HepG2 (cell line): ENCODE data around the gene ZFHX3. TPM values are rescaled to one million over a fixed set of nuclear protein-coding genes. Genes with fewer than 3 reads are reported as not detected.

ENCODE experiments used
- ATAC-seq: fragments of 200-7000 bp; cut with Tn5 transposase; 3 replicates; pipeline ENCODE4 v1.9.1; 2020; ENCODE audit warnings: mild to moderate bottlenecking, moderate library complexity
- BruUV-seq: library from RNA; stranded (reverse); fragments of 400-500 nt; replicated peaks from 2 replicates; lab custom pipeline; 2021; lab: Mats Ljungman, UMichigan
- CTCF ChIA-PET: fragments of 300-600 bp; formaldehyde crosslinking; extraction: SDS; loops from one replicate; lab custom pipeline; 2021; ENCODE audit warnings: low total read pairs, inconsistent platforms, low intra/inter-chr PET ratio; lab: Yijun Ruan, JAX
- POLR2A ChIA-PET: fragments of 350-600 bp; sonication (Branson Sonifier 250); formaldehyde crosslinking; loops from one replicate; lab custom pipeline; 2020; ENCODE audit warnings: antibody characterized with exemption, inconsistent platforms; lab: Yijun Ruan, JAX
- DNase-seq: peaks from one replicate; pipeline ENCODE4 v3.0.0-alpha.2; 2015; ENCODE audit warnings: low spot score
- FAIRE-seq: peaks from 3 replicates; lab custom pipeline; 2011; peaks lifted over from hg19 to GRCh38; lab: Jason Lieb, UNC
- H2AFZ ChIP-seq: one replicate; pipeline ENCODE4 v1.6.1; 2011; ENCODE audit warnings: low read length, inconsistent platforms
- H3K27ac ChIP-seq: fragments of 300-600 bp; 3 replicates; pipeline ENCODE4 v1.8.0; 2011; ENCODE audit warnings: mixed run types, mild to moderate bottlenecking, mixed read lengths, low read length, inconsistent platforms; ENCODE audit not compliant: insufficient read depth; ENCODE audit errors: extremely low read length
- H3K27me3 ChIP-seq, 2 experiments: fragments of 200-600 bp in 1 of 2; 2 replicates in 1 of 2; 3 replicates in 1 of 2; pipeline versions ENCODE4 v1.6.0 to v1.8.0; 2011; ENCODE audit warnings: low read length in 2 of 2, mild to moderate bottlenecking in 2 of 2, moderate library complexity in 2 of 2, inconsistent platforms in 1 of 2; ENCODE audit not compliant: insufficient read depth in 2 of 2, control insufficient read depth in 1 of 2
- H3K36me3 ChIP-seq, 2 experiments: fragments of 200-600 bp in 1 of 2; replicated peaks in 1 of 2; 2 replicates in 1 of 2; 3 replicates in 1 of 2; pipeline versions ENCODE4 v1.5.1 to v1.8.0; 2011; ENCODE audit warnings: low read length in 2 of 2, inconsistent platforms in 1 of 2; ENCODE audit not compliant: insufficient read depth in 2 of 2, control insufficient read depth in 1 of 2
- H3K4me1 ChIP-seq: 2 replicates; pipeline ENCODE4 v1.5.1; 2012; ENCODE audit warnings: low read length, inconsistent platforms; ENCODE audit not compliant: insufficient read depth
- H3K4me2 ChIP-seq: 2 replicates; pipeline ENCODE4 v1.6.0; 2011; ENCODE audit warnings: low read depth, low read length, inconsistent platforms
- H3K4me3 ChIP-seq, 3 experiments: fragments of 200-600 bp in 1 of 3; sonication (generic), shearing (Covaris generic) in 1 of 3; replicated peaks in 1 of 3; 2 replicates each; pipeline ENCODE4 v1.5.1; 2011 to 2016; ENCODE audit warnings: low read length in 3 of 3, inconsistent platforms in 2 of 3, low read depth in 2 of 3, mild to moderate bottlenecking in 2 of 3, control low read depth in 1 of 3, mixed read lengths in 1 of 3; ENCODE audit not compliant: insufficient read depth in 1 of 3
- H3K79me2 ChIP-seq: one replicate; pipeline ENCODE4 v1.6.1; 2011; ENCODE audit warnings: low read length, inconsistent platforms; ENCODE audit not compliant: insufficient read depth
- H3K9ac ChIP-seq: 2 replicates; pipeline ENCODE4 v1.6.0; 2011; ENCODE audit warnings: mild to moderate bottlenecking, low read depth, low read length, inconsistent platforms; ENCODE audit not compliant: insufficient read depth
- H3K9me3 ChIP-seq: 2 replicates; pipeline ENCODE4 v1.5.1; 2012; ENCODE audit warnings: mild to moderate bottlenecking, low read length
- H4K20me1 ChIP-seq: 2 replicates; pipeline ENCODE4 v1.6.0; 2011; ENCODE audit warnings: inconsistent platforms, mild to moderate bottlenecking, low read length, moderate library complexity; ENCODE audit not compliant: insufficient read depth
- ELF3 ChIP-seq: IDR thresholded peaks from 2 replicates; pipeline ENCODE4 v1.6.1; 2016; ENCODE audit warnings: missing genetic modification reagents, missing compliant biosample characterization
- RNF2 ChIP-seq: fragments of 450-650 bp; conservative IDR thresholded peaks from 2 replicates; pipeline ENCODE4 v1.6.1; 2016; ENCODE audit warnings: low read depth
- SATB2 ChIP-seq: sonication (generic); formaldehyde crosslinking; IDR thresholded peaks from 2 replicates; pipeline ENCODE4 v1.5.0; 2020; ENCODE audit warnings: missing genetic modification reagents
- STAG1 ChIP-seq: sonication (generic); formaldehyde crosslinking; IDR thresholded peaks from 2 replicates; pipeline ENCODE4 v1.4.0; 2020; ENCODE audit warnings: missing genetic modification reagents
- ZFP41 ChIP-seq: sonication (generic); formaldehyde crosslinking; IDR thresholded peaks from 2 replicates; pipeline ENCODE4 v1.4.0; 2020; ENCODE audit warnings: mild to moderate bottlenecking, missing genetic modification reagents, borderline replicate concordance
- WGBS: methylation state at CpG from one replicate; pipeline ENCODE4 v1.1.6; 2017; ENCODE audit warnings: low lambda C conversion rate; 5-methylcytosine and 5-hydroxymethylcytosine counted together
- in situ Hi-C: cut with HindIII; loops from 2 replicates; pipeline ENCODE4 v1.10.0; 2017; ENCODE audit warnings: low pct_unique_long_range_greater_than_20kb; ENCODE audit not compliant: extremely low pct_ligation_motif_present
- intact Hi-C: fragments of 100-400 bp; cut with micrococcal nuclease; formaldehyde crosslinking; loops from one replicate; pipeline ENCODE4 v1.10.0; 2022; ENCODE audit not compliant: unreplicated experiment
- polyA plus RNA-seq, 8 experiments: library from polyadenylated mRNA; depleted of rRNA in 3 of 8; stranded (reverse) in 7 of 8; unstranded in 1 of 8; fragments of >200 nt; fragmentation: Illumina TruSeq in 4 of 8; extraction: Trizol in 4 of 8; gene quantifications; 2 replicates each; pipeline versions ENCODE4 v1.2.1 to v1.2.3, GENCODE V29; 2011 to 2016; ENCODE audit warnings: low read depth in 4 of 8, missing spikeins in 1 of 8, mixed read lengths in 1 of 8; ENCODE audit not compliant: insufficient read depth in 1 of 8
- total RNA-seq, 5 experiments: library from RNA; depleted of rRNA; stranded (reverse); fragments of >200 nt; fragmentation: Illumina TruSeq; extraction: Trizol; gene quantifications; 2 replicates each; pipeline ENCODE4 v1.2.3, GENCODE V29; 2016; ENCODE audit warnings: low read depth in 1 of 5
- TF ChIP-seq, protein P1 (sequence below): sonication (generic); formaldehyde crosslinking; IDR thresholded peaks from 2 replicates; pipeline ENCODE4 v1.5.1; 2020; ENCODE audit warnings: mild to moderate bottlenecking, missing genetic modification reagents, moderate library complexity
- TF ChIP-seq, protein P2 (sequence below): sonication (generic); formaldehyde crosslinking; IDR thresholded peaks from 2 replicates; pipeline ENCODE4 v1.5.0; 2020; ENCODE audit warnings: mild to moderate bottlenecking, missing genetic modification reagents
- TF ChIP-seq, protein P3 (sequence below): sonication (generic); formaldehyde crosslinking; IDR thresholded peaks from 2 replicates; pipeline ENCODE4 v1.4.0; 2020; ENCODE audit warnings: low read depth, mild to moderate bottlenecking, missing genetic modification reagents
- TF ChIP-seq, protein P4 (sequence below): sonication (generic); formaldehyde crosslinking; IDR thresholded peaks from 2 replicates; pipeline ENCODE4 v1.4.0; 2020; ENCODE audit warnings: missing genetic modification reagents, mild to moderate bottlenecking, borderline replicate concordance

ZFHX3 gene
- total and polyA plus RNA-seq, 2 of the 13 experiments (the other 11 are each of a cell fraction or from before 2014, with no cell fraction given), result 5.0 to 6.0 TPM

DNA sequence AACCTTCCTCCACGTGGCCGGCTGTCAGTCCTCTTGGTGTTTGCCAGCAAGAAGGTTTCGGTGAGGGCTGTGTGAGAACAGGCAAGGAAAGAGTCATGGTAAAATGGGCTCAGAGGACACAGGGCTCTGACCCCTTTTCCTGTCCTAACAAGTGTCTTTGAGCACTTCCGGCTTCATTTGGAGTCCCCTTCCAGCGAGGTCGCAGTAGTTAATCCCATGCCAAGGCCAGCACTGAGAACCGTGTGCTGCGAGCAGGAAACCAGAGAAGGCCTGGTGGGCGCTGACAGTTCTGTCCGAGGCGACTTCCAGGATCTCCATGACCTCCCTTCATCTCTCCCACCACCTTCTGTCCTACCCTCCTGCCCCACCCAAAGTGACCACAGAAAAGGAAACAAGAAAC is 168.1 kb downstream of the ZFHX3 start:
- H3K4me2 ChIP-seq, result no peak overlapping the region
- H4K20me1 ChIP-seq, result no peaks in the 10 kb centered on the region
- H3K27me3 ChIP-seq, result no peaks in the 10 kb centered on the region
- peaks cover 85% of the 10 kb centered on the region for H3K4me1 ChIP-seq
- in situ Hi-C loops (loop anchor here (5.0 kb wide), 2 partner anchors 47 to 177 kb away; no protein-coding TSS in a partner anchor), intact Hi-C loops (loop anchor here (5.0 kb wide), 1 partner anchor 167 kb away; the partner anchor contains the start of gene ZFHX3)
- FAIRE-seq (no peak), DNase-seq (no peak), ATAC-seq (no peak)
- H2AFZ ChIP-seq, result no peak overlapping the region
- no peak overlapping the region for H3K4me3 ChIP-seq
- peak overlapping the region; percentile 43 for H3K27ac ChIP-seq
- ChIA-PET POLR2A (interaction anchor here (0.9 kb wide), 1 partner anchor 45 kb away, joined by 3 read pairs; no protein-coding TSS in a partner anchor), CTCF (no interaction called here)
- H3K79me2 ChIP-seq, result peaks cover 12% of the 10 kb centered on the region
- H3K9ac ChIP-seq, result peak overlapping the region; percentile 10; the same call in 1 of the 2 replicates
- no peaks in the 10 kb centered on the region for H3K9me3 ChIP-seq
- H3K36me3 ChIP-seq, result peaks cover 6 to 24% of the 10 kb centered on the region in 2 experiments
- BruUV-seq, result no TSS peak
- WGBS, result 80% methylated on average over 11 of the region's 11 CpGs
- TF ChIP-seq ELF3 (CRISPR knock-in tag) (no peak), SATB2 (no peak), ZFP41 (no peak), STAG1 (CRISPR knock-in tag) (no peak), RNF2 (no peak)
- TF ChIP-seq, protein P1, sequence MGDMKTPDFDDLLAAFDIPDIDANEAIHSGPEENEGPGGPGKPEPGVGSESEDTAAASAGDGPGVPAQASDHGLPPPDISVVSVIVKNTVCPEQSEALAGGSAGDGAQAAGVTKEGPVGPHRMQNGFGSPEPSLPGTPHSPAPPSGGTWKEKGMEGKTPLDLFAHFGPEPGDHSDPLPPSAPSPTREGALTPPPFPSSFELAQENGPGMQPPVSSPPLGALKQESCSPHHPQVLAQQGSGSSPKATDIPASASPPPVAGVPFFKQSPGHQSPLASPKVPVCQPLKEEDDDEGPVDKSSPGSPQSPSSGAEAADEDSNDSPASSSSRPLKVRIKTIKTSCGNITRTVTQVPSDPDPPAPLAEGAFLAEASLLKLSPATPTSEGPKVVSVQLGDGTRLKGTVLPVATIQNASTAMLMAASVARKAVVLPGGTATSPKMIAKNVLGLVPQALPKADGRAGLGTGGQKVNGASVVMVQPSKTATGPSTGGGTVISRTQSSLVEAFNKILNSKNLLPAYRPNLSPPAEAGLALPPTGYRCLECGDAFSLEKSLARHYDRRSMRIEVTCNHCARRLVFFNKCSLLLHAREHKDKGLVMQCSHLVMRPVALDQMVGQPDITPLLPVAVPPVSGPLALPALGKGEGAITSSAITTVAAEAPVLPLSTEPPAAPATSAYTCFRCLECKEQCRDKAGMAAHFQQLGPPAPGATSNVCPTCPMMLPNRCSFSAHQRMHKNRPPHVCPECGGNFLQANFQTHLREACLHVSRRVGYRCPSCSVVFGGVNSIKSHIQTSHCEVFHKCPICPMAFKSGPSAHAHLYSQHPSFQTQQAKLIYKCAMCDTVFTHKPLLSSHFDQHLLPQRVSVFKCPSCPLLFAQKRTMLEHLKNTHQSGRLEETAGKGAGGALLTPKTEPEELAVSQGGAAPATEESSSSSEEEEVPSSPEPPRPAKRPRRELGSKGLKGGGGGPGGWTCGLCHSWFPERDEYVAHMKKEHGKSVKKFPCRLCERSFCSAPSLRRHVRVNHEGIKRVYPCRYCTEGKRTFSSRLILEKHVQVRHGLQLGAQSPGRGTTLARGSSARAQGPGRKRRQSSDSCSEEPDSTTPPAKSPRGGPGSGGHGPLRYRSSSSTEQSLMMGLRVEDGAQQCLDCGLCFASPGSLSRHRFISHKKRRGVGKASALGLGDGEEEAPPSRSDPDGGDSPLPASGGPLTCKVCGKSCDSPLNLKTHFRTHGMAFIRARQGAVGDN, result peak; percentile 79
- TF ChIP-seq, protein P2, sequence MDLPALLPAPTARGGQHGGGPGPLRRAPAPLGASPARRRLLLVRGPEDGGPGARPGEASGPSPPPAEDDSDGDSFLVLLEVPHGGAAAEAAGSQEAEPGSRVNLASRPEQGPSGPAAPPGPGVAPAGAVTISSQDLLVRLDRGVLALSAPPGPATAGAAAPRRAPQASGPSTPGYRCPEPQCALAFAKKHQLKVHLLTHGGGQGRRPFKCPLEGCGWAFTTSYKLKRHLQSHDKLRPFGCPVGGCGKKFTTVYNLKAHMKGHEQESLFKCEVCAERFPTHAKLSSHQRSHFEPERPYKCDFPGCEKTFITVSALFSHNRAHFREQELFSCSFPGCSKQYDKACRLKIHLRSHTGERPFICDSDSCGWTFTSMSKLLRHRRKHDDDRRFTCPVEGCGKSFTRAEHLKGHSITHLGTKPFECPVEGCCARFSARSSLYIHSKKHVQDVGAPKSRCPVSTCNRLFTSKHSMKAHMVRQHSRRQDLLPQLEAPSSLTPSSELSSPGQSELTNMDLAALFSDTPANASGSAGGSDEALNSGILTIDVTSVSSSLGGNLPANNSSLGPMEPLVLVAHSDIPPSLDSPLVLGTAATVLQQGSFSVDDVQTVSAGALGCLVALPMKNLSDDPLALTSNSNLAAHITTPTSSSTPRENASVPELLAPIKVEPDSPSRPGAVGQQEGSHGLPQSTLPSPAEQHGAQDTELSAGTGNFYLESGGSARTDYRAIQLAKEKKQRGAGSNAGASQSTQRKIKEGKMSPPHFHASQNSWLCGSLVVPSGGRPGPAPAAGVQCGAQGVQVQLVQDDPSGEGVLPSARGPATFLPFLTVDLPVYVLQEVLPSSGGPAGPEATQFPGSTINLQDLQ (CRISPR knock-in tag), result no peak
- TF ChIP-seq, protein P3, sequence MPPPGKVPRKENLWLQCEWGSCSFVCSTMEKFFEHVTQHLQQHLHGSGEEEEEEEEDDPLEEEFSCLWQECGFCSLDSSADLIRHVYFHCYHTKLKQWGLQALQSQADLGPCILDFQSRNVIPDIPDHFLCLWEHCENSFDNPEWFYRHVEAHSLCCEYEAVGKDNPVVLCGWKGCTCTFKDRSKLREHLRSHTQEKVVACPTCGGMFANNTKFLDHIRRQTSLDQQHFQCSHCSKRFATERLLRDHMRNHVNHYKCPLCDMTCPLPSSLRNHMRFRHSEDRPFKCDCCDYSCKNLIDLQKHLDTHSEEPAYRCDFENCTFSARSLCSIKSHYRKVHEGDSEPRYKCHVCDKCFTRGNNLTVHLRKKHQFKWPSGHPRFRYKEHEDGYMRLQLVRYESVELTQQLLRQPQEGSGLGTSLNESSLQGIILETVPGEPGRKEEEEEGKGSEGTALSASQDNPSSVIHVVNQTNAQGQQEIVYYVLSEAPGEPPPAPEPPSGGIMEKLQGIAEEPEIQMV (CRISPR knock-in tag), result no peak
- TF ChIP-seq, protein P4, sequence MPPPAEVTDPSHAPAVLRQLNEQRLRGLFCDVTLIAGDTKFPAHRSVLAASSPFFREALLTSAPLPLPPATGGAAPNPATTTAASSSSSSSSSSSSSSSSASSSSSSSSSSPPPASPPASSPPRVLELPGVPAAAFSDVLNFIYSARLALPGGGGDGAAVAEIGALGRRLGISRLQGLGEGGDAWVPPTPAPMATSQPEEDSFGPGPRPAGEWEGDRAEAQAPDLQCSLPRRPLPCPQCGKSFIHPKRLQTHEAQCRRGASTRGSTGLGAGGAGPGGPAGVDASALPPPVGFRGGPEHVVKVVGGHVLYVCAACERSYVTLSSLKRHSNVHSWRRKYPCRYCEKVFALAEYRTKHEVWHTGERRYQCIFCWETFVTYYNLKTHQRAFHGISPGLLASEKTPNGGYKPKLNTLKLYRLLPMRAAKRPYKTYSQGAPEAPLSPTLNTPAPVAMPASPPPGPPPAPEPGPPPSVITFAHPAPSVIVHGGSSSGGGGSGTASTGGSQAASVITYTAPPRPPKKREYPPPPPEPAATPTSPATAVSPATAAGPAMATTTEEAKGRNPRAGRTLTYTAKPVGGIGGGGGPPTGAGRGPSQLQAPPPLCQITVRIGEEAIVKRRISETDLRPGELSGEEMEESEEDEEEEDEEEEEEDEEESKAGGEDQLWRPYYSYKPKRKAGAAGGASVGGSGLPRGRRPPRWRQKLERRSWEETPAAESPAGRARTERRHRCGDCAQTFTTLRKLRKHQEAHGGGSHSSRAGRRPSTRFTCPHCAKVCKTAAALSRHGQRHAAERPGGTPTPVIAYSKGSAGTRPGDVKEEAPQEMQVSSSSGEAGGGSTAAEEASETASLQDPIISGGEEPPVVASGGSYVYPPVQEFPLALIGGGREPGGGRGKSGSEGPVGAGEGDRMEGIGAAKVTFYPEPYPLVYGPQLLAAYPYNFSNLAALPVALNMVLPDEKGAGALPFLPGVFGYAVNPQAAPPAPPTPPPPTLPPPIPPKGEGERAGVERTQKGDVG (CRISPR knock-in tag), result peak; percentile 28; the same call in 1 of the 2 replicates
